Stimulated activated CD4-positive, alpha-beta T cell treated with anti-CD3 and anti-CD28 coated beads, Interleukin-1b, Interleukin-23, amount 100 ng/mL, for 4 hours (primary cell): ENCODE results near the gene CCDC196.
"Not testable (repeated sequence)": the region's sequence is repeated elsewhere in the genome, so short reads cannot be mapped to it uniquely, and the experiment has no call there.

Source experiments
- DNase-seq, 2 donors: peaks; one replicate each; pipeline ENCODE4 v3.0.0-alpha.2; 2020; ENCODE audit warnings: low read depth in 2 of 2

CCDC196 gene

GRCh38 chr14:66495218-66496098 lies 9.3 kb downstream of the CCDC196 start:
- DNase-seq, result peak in 1 of 2 donors; percentile 24

GRCh38 chr14:66496188-66496807 lies 10.1 kb downstream of the CCDC196 start:
- DNase-seq, result no peak

GRCh38 chr14:66496911-66497310 lies 10.7 kb downstream of the CCDC196 start:
- DNase-seq, result no peak

- no peak for DNase-seq
These were observed 12.1 kb downstream of the CCDC196 start for GRCh38 chr14:66498311-66498710.

- DNase-seq, result no peak
These were observed 15.4 kb downstream of the CCDC196 start for GRCh38 chr14:66501592-66501991.

- DNase-seq, result not testable (repeated sequence)
These were observed 16.7 kb downstream of the CCDC196 start for GRCh38 chr14:66502836-66503235.

GRCh38 chr14:66503532-66503931 lies 17.4 kb downstream of the CCDC196 start:
- no peak for DNase-seq

- no peak for DNase-seq
These were observed 21.1 kb downstream of the CCDC196 start for GRCh38 chr14:66507181-66507721.

- DNase-seq, result peak; percentile 80 to 83
These were observed 21.8 kb downstream of the CCDC196 start, which contains the start of gene GPHN for GRCh38 chr14:66507722-66508546. TSS of gene GPHN (plus strand) at chr14:66508147.

GRCh38 chr14:66508547-66508845 lies 22.3 kb downstream of the CCDC196 start:
- peak in 1 of 2 donors; percentile 22 for DNase-seq

GRCh38 chr14:66508846-66509621 lies 22.9 kb downstream of the CCDC196 start:
- DNase-seq, result peak; percentile 33 to 55

GRCh38 chr14:66509874-66510273 lies 23.7 kb downstream of the CCDC196 start:
- DNase-seq, result no peak

GRCh38 chr14:66511849-66512248 lies 25.7 kb downstream of the CCDC196 start:
- no peak for DNase-seq

- no peak for DNase-seq
These were observed 28.0 kb downstream of the CCDC196 start for GRCh38 chr14:66514213-66514612.

GRCh38 chr14:66530526-66530925 lies 44.4 kb downstream of the CCDC196 start:
- DNase-seq, result no peak

- no peak for DNase-seq
These were observed 52.9 kb downstream of the CCDC196 start for GRCh38 chr14:66539034-66539433.

- DNase-seq, result no peak
These were observed 53.9 kb downstream of the CCDC196 start for GRCh38 chr14:66540038-66540437.

- no peak for DNase-seq
These were observed 55.5 kb downstream of the CCDC196 start for GRCh38 chr14:66541627-66542026.

- DNase-seq, result no peak
These were observed 57.8 kb downstream of the CCDC196 start for GRCh38 chr14:66543996-66544395.

- DNase-seq, result not testable (repeated sequence)
These were observed 59.0 kb downstream of the CCDC196 start for GRCh38 chr14:66545191-66545590.

- DNase-seq, result not testable (repeated sequence)
These were observed 59.6 kb downstream of the CCDC196 start for GRCh38 chr14:66545751-66546150.
